ENCODE results near the gene DCTN1.

The DCTN1 gene

GRCh38 chr2:74390606-74391005, 10.5 kb upstream of the DCTN1 start:
- H4K20me1 ChIP-seq (ENCODE audit: control insufficient read depth, insufficient read depth, low read depth, low read length), result no peaks in the 10 kb centered on the region

GRCh38 chr2:74387346-74387745, 7.2 kb upstream of the DCTN1 start:
- no peak overlapping the region for H3K27ac ChIP-seq (ENCODE audit: low read depth, low read length)
- no peak for TF ChIP-seq EZH2phosphoT487 (IDR thresholded peaks at IDR 0.05; ENCODE audit: borderline replicate concordance, low read length)
- TF ChIP-seq CTCF (IDR thresholded peaks at IDR 0.05; ENCODE audit: low read depth, low read length, poor library complexity, severe bottlenecking), result no peak
- H3K9me3 ChIP-seq (ENCODE audit: control insufficient read depth, insufficient read depth, low read length), result no peaks in the 10 kb centered on the region
- H3K4me1 ChIP-seq (ENCODE audit: control insufficient read depth, low read length), result peaks cover 19% of the 10 kb centered on the region
- no peaks in the 10 kb centered on the region for H3K27me3 ChIP-seq (ENCODE audit: control insufficient read depth, low read length)
- H3K4me2 ChIP-seq (ENCODE audit: low read length), result no peak overlapping the region
- no peaks in the 10 kb centered on the region for H4K20me1 ChIP-seq (ENCODE audit: control insufficient read depth, insufficient read depth, low read depth, low read length)
- H3K9me2 ChIP-seq (replicated peaks; ENCODE audit: control insufficient read depth, low read length), result no peaks in the 10 kb centered on the region
- no peaks in the 10 kb centered on the region; the same call in 1 of the 2 replicates for H3F3A ChIP-seq (ENCODE audit: control insufficient read depth, insufficient read depth)
- peaks cover 83% of the 10 kb centered on the region for H3K79me2 ChIP-seq (ENCODE audit: control insufficient read depth, low read length)
- H3K36me3 ChIP-seq (ENCODE audit: control insufficient read depth, low read length), result peaks cover 19% of the 10 kb centered on the region
- no peak overlapping the region for H3K4me3 ChIP-seq (ENCODE audit: low read length)

More at GRCh38 chr2:74390606-74391005, 10.5 kb upstream of the DCTN1 start:
- Histone ChIP-seq H3K27ac (ENCODE audit: low read depth, low read length) (no peak overlapping the region), H3K36me3 (ENCODE audit: control insufficient read depth, low read length) (peaks cover under 1% of the 10 kb centered on the region), H3K4me3 (ENCODE audit: low read length) (peak overlapping the region; percentile 86), H3K79me2 (ENCODE audit: control insufficient read depth, low read length) (peaks cover 60% of the 10 kb centered on the region), H3K4me2 (ENCODE audit: low read length) (peak overlapping the region; percentile 96), H3K9me3 (ENCODE audit: control insufficient read depth, insufficient read depth, low read length) (no peaks in the 10 kb centered on the region), H3F3A (ENCODE audit: control insufficient read depth, insufficient read depth) (no peaks in the 10 kb centered on the region; the same call in 1 of the 2 replicates), H3K27me3 (ENCODE audit: control insufficient read depth, low read length) (no peaks in the 10 kb centered on the region), H3K4me1 (ENCODE audit: control insufficient read depth, low read length) (peaks cover 21% of the 10 kb centered on the region), H3K9me2 (replicated peaks; ENCODE audit: control insufficient read depth, low read length) (no peaks in the 10 kb centered on the region)
- TF ChIP-seq CTCF (IDR thresholded peaks at IDR 0.05; ENCODE audit: low read depth, low read length, poor library complexity, severe bottlenecking), result no peak
- TF ChIP-seq EZH2phosphoT487 (IDR thresholded peaks at IDR 0.05; ENCODE audit: borderline replicate concordance, low read length), result no peak

- Histone ChIP-seq H3K4me1 (ENCODE audit: control insufficient read depth, low read length) (peaks cover 10% of the 10 kb centered on the region), H4K20me1 (ENCODE audit: control insufficient read depth, insufficient read depth, low read depth, low read length) (peaks cover 2% of the 10 kb centered on the region; the same call in 1 of the 2 replicates), H3K36me3 (ENCODE audit: control insufficient read depth, low read length) (peaks cover 26% of the 10 kb centered on the region), H3K9me3 (ENCODE audit: control insufficient read depth, insufficient read depth, low read length) (no peaks in the 10 kb centered on the region), H3K9me2 (replicated peaks; ENCODE audit: control insufficient read depth, low read length) (no peaks in the 10 kb centered on the region), H3K27me3 (ENCODE audit: control insufficient read depth, low read length) (no peaks in the 10 kb centered on the region), H3K4me3 (ENCODE audit: low read length) (no peak overlapping the region), H3F3A (ENCODE audit: control insufficient read depth, insufficient read depth) (no peaks in the 10 kb centered on the region; the same call in 1 of the 2 replicates), H3K27ac (ENCODE audit: low read depth, low read length) (no peak overlapping the region), H3K4me2 (ENCODE audit: low read length) (no peak overlapping the region), H3K79me2 (ENCODE audit: control insufficient read depth, low read length) (peaks cover 87% of the 10 kb centered on the region)
- TF ChIP-seq EZH2phosphoT487 (IDR thresholded peaks at IDR 0.05; ENCODE audit: borderline replicate concordance, low read length), result no peak
- no peak for TF ChIP-seq CTCF (IDR thresholded peaks at IDR 0.05; ENCODE audit: low read depth, low read length, poor library complexity, severe bottlenecking)
Observed at GRCh38 chr2:74385396-74385795, 5.3 kb upstream of the DCTN1 start.
